Stomach (tissue), 4 donors: Measurements from ENCODE around the gene YWHAB.

ENCODE experiments used
- POLR2A ChIP-seq, 4 donors: fragments of 450-650 bp; IDR thresholded peaks; one replicate each; pipeline ENCODE4 v1.6.1; 2016; ENCODE audit warnings: antibody characterized with exemption in 4 of 4, control low read depth in 2 of 4, mild to moderate bottlenecking in 1 of 4, moderate library complexity in 1 of 4
- TF ChIP-seq, protein P1 (sequence below), 7 experiments: fragments of 450-650 bp in 4 of 7; fragments of 200-600 bp in 3 of 7; sonication (generic) in 3 of 7; IDR thresholded peaks; one replicate each; pipeline ENCODE4 v1.5.1; 2016 to 2019; ENCODE audit warnings: antibody characterized with exemption in 7 of 7, control low read depth in 2 of 7, mild to moderate bottlenecking in 1 of 7

- TF ChIP-seq, protein P1, sequence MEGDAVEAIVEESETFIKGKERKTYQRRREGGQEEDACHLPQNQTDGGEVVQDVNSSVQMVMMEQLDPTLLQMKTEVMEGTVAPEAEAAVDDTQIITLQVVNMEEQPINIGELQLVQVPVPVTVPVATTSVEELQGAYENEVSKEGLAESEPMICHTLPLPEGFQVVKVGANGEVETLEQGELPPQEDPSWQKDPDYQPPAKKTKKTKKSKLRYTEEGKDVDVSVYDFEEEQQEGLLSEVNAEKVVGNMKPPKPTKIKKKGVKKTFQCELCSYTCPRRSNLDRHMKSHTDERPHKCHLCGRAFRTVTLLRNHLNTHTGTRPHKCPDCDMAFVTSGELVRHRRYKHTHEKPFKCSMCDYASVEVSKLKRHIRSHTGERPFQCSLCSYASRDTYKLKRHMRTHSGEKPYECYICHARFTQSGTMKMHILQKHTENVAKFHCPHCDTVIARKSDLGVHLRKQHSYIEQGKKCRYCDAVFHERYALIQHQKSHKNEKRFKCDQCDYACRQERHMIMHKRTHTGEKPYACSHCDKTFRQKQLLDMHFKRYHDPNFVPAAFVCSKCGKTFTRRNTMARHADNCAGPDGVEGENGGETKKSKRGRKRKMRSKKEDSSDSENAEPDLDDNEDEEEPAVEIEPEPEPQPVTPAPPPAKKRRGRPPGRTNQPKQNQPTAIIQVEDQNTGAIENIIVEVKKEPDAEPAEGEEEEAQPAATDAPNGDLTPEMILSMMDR (IDR thresholded peaks at IDR 0.05): no peak
- TF ChIP-seq POLR2A (IDR thresholded peaks at IDR 0.05): no peak
These were observed 35.9 kb downstream of the YWHAB start for GRCh38 chr20:44921447-44921846.
